ENCODE results near the gene MGAT4A. TPM values are rescaled to one million over a fixed set of nuclear protein-coding genes. Genes with fewer than 3 reads are reported as not detected.

Gene MGAT4A
- polyA plus RNA-seq, 2 donors: 2.8 to 3.0 TPM

DNA sequence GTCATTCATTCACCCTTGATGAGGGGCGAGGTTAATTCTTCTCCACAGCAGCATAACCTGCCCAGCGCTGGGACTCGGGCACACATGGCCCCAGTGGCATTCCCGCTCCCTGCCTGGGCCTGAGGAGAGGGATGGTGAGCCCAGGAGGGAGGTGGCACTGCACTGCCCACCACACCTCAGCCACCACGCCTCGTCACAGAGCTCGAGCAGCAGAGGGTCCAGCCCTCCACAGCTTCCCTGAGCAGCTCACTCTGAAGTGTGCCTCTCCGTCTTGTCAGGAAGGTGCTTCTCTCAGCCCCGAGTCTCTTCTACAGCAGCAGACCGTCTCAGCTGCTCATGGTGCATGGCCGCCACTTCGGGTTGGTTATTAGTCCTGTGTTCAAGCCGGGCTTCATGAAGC lies 157.5 kb downstream of the MGAT4A start:
- Histone ChIP-seq H3K4me1 (ENCODE audit: control insufficient read depth in 2 of 2, insufficient read depth in 2 of 2, low read length in 1 of 2) (no peaks in the 10 kb centered on the region), H3K9me3 (ENCODE audit: control insufficient read depth in 2 of 2, insufficient read depth in 1 of 2, low read depth in 1 of 2, low read length in 1 of 2) (no peaks in the 10 kb centered on the region), H3K27me3 (ENCODE audit: control insufficient read depth in 1 of 2, insufficient read depth in 2 of 2, low read length in 2 of 2) (no peaks in the 10 kb centered on the region), H3K36me3 (ENCODE audit: control insufficient read depth in 2 of 2, insufficient read depth in 2 of 2, low read length in 1 of 2) (peaks cover 0 to 39% of the 10 kb centered on the region in 2 donors), H3K4me3 (ENCODE audit: low read depth in 1 of 2, low read length in 2 of 2) (no peak overlapping the region), H3K27ac (ENCODE audit: low read depth in 2 of 2, low read length in 1 of 2) (no peak overlapping the region)
- WGBS, 2 donors: 95 to 96% methylated on average over 13 of the region's 13 CpGs

- Histone ChIP-seq H3K36me3 (ENCODE audit: control insufficient read depth in 2 of 2, insufficient read depth in 2 of 2, low read length in 1 of 2) (peaks cover 0 to 35% of the 10 kb centered on the region in 2 donors), H3K4me3 (ENCODE audit: low read depth in 1 of 2, low read length in 2 of 2) (no peak overlapping the region), H3K4me1 (ENCODE audit: control insufficient read depth in 2 of 2, insufficient read depth in 2 of 2, low read length in 1 of 2) (no peaks in the 10 kb centered on the region), H3K27ac (ENCODE audit: low read depth in 2 of 2, low read length in 1 of 2) (no peak overlapping the region), H3K27me3 (ENCODE audit: control insufficient read depth in 1 of 2, insufficient read depth in 2 of 2, low read length in 2 of 2) (no peaks in the 10 kb centered on the region), H3K9me3 (ENCODE audit: control insufficient read depth in 2 of 2, insufficient read depth in 1 of 2, low read depth in 1 of 2, low read length in 1 of 2) (no peaks in the 10 kb centered on the region)
- WGBS, 2 donors: 90 to 92% methylated on average over 15 of the region's 15 CpGs
Measured at GRCh38 chr2:98572676-98573075, 158.3 kb downstream of the MGAT4A start.

DNA sequence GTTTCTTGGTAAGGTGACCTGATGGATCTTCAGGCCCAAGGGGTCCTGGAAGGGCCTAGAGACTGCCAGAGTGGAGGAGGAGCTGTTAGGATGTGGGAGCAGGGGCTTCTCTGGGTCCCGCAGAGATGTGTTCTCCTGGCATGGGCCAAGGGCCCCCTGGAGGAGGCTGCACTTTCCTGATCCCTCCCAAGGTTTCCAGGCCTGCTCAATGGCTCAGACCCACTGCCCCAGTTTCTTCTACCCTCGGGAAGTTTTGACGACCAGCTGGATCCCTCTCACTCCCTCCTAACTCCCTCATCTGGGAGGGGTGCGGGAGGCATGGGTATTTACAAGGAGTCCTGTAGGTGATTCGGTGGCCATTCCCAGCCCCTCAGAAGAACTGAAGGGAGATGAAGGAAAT lies 158.7 kb downstream of the MGAT4A start:
- Histone ChIP-seq H3K9me3 (ENCODE audit: control insufficient read depth in 2 of 2, insufficient read depth in 1 of 2, low read depth in 1 of 2, low read length in 1 of 2) (no peaks in the 10 kb centered on the region), H3K4me1 (ENCODE audit: control insufficient read depth in 2 of 2, insufficient read depth in 2 of 2, low read length in 1 of 2) (no peaks in the 10 kb centered on the region), H3K27ac (ENCODE audit: low read depth in 2 of 2, low read length in 1 of 2) (no peak overlapping the region), H3K4me3 (ENCODE audit: low read depth in 1 of 2, low read length in 2 of 2) (no peak overlapping the region), H3K27me3 (ENCODE audit: control insufficient read depth in 1 of 2, insufficient read depth in 2 of 2, low read length in 2 of 2) (no peaks in the 10 kb centered on the region), H3K36me3 (ENCODE audit: control insufficient read depth in 2 of 2, insufficient read depth in 2 of 2, low read length in 1 of 2) (peaks cover 0 to 34% of the 10 kb centered on the region in 2 donors)
- 85 to 92% methylated on average over 5 of the region's 5 CpGs for WGBS, 2 donors

DNA sequence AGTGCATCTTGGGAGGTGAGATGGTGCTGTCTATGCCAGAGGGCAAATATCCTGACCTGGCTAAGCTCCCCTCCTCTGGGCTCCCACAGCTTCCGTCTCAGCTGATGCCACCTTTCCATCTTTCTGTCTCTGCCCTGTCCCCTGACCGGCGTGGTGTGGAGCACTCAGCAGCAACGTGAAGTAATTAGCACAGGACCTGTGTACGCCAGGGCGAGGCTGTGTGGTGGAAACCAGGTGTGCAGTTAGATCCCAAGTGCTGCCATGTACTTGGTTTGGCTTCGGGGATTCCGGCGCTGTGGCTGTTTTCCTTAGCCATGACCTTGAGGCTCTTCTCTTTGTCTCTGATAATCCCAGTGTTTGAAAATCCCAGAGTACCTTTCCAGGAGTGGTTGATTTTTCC lies 159.1 kb downstream of the MGAT4A start:
- Histone ChIP-seq H3K27ac (ENCODE audit: low read depth in 2 of 2, low read length in 1 of 2) (no peak overlapping the region), H3K4me3 (ENCODE audit: low read depth in 1 of 2, low read length in 2 of 2) (no peak overlapping the region), H3K27me3 (ENCODE audit: control insufficient read depth in 1 of 2, insufficient read depth in 2 of 2, low read length in 2 of 2) (no peaks in the 10 kb centered on the region), H3K36me3 (ENCODE audit: control insufficient read depth in 2 of 2, insufficient read depth in 2 of 2, low read length in 1 of 2) (peaks cover 0 to 30% of the 10 kb centered on the region in 2 donors), H3K4me1 (ENCODE audit: control insufficient read depth in 2 of 2, insufficient read depth in 2 of 2, low read length in 1 of 2) (no peaks in the 10 kb centered on the region), H3K9me3 (ENCODE audit: control insufficient read depth in 2 of 2, insufficient read depth in 1 of 2, low read depth in 1 of 2, low read length in 1 of 2) (no peaks in the 10 kb centered on the region)
- 92 to 93% methylated on average over 9 of the region's 9 CpGs for WGBS, 2 donors

GRCh38 chr2:98571121-98571701 lies 159.7 kb downstream of the MGAT4A start:
- H3K9me3 ChIP-seq (ENCODE audit: control insufficient read depth in 2 of 2, insufficient read depth in 1 of 2, low read depth in 1 of 2, low read length in 1 of 2): no peaks in the 10 kb centered on the region
- no peaks in the 10 kb centered on the region for H3K27me3 ChIP-seq (ENCODE audit: control insufficient read depth in 1 of 2, insufficient read depth in 2 of 2, low read length in 2 of 2)
- H3K36me3 ChIP-seq (ENCODE audit: control insufficient read depth in 2 of 2, insufficient read depth in 2 of 2, low read length in 1 of 2): peaks cover 0 to 29% of the 10 kb centered on the region in 2 donors
- H3K27ac ChIP-seq (ENCODE audit: low read depth in 2 of 2, low read length in 1 of 2): no peak overlapping the region
- no peak overlapping the region for H3K4me3 ChIP-seq (ENCODE audit: low read depth in 1 of 2, low read length in 2 of 2)
- 92 to 93% methylated on average over 13 of the region's 13 CpGs for WGBS, 2 donors
- H3K4me1 ChIP-seq (ENCODE audit: control insufficient read depth in 2 of 2, insufficient read depth in 2 of 2, low read length in 1 of 2): no peaks in the 10 kb centered on the region

DNA sequence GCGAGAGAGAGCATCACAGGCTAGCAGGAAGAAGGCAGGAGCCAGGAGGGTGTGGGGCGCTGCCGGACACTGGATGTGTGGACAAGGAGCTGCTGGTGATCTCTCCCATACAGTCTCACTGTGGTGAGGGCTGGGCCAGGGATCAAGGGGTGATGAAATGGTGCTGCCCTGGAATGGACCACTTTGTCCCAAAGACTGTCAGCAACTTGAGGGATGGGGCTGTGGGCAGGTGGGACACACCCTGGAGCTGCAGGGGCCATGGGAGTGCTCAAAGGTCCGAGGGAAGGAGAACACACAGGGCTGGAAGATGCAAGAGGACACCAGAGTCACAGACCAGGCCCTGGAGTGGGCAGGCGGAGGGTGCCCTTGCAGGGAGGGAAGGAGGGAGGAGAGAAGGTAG lies 160.6 kb downstream of the MGAT4A start:
- H3K9me3 ChIP-seq (ENCODE audit: control insufficient read depth in 2 of 2, insufficient read depth in 1 of 2, low read depth in 1 of 2, low read length in 1 of 2): no peaks in the 10 kb centered on the region
- no peak overlapping the region for H3K27ac ChIP-seq (ENCODE audit: low read depth in 2 of 2, low read length in 1 of 2)
- H3K4me1 ChIP-seq (ENCODE audit: control insufficient read depth in 2 of 2, insufficient read depth in 2 of 2, low read length in 1 of 2): no peaks in the 10 kb centered on the region
- H3K4me3 ChIP-seq (ENCODE audit: low read depth in 1 of 2, low read length in 2 of 2): no peak overlapping the region
- H3K36me3 ChIP-seq (ENCODE audit: control insufficient read depth in 2 of 2, insufficient read depth in 2 of 2, low read length in 1 of 2): peaks cover 0 to 32% of the 10 kb centered on the region in 2 donors
- H3K27me3 ChIP-seq (ENCODE audit: control insufficient read depth in 1 of 2, insufficient read depth in 2 of 2, low read length in 2 of 2): no peaks in the 10 kb centered on the region
- 94 to 96% methylated on average over 5 of the region's 5 CpGs for WGBS, 2 donors

GRCh38 chr2:98569915-98570314 lies 161.0 kb downstream of the MGAT4A start:
- peaks cover 0 to 32% of the 10 kb centered on the region in 2 donors for H3K36me3 ChIP-seq (ENCODE audit: control insufficient read depth in 2 of 2, insufficient read depth in 2 of 2, low read length in 1 of 2)
- H3K4me3 ChIP-seq (ENCODE audit: low read depth in 1 of 2, low read length in 2 of 2): no peak overlapping the region
- H3K4me1 ChIP-seq (ENCODE audit: control insufficient read depth in 2 of 2, insufficient read depth in 2 of 2, low read length in 1 of 2): no peaks in the 10 kb centered on the region
- H3K27ac ChIP-seq (ENCODE audit: low read depth in 2 of 2, low read length in 1 of 2): no peak overlapping the region
- WGBS, 2 donors: 95 to 97% methylated on average over 13 of the region's 13 CpGs
- H3K9me3 ChIP-seq (ENCODE audit: control insufficient read depth in 2 of 2, insufficient read depth in 1 of 2, low read depth in 1 of 2, low read length in 1 of 2): no peaks in the 10 kb centered on the region
- H3K27me3 ChIP-seq (ENCODE audit: control insufficient read depth in 1 of 2, insufficient read depth in 2 of 2, low read length in 2 of 2): no peaks in the 10 kb centered on the region

DNA sequence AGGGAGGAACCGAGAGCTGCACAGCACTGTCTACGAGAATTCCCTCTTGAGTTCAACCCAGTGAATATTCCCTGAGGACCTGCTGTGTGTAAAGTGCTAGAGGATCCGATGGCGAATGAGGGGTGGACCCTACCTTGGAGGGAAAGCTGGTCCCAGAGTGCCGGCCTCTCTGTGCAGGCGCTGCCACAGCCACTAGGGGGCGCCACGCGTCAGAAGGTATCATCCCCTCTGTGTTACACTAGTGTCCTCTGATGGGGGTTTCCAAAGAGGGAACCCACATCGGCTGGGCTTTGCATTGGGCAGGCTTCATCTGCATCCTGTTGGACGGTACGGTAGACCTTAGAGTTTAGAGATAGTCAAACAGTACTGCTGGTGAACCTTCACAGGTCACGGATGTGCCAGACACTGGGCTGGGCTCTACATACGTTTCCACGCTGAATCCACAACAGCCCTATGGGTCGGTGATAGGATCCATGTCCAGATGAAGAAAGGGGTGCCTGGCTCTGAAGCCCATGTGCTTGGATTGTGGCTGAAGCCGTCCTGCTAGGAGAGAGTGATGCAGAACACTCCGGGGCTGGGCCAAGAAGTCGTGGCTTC lies 161.6 kb downstream of the MGAT4A start:
- 73 to 74% methylated on average over 19 of the region's 19 CpGs for WGBS, 2 donors
- Histone ChIP-seq H3K4me3 (ENCODE audit: low read depth in 1 of 2, low read length in 2 of 2) (no peak overlapping the region), H3K4me1 (ENCODE audit: control insufficient read depth in 2 of 2, insufficient read depth in 2 of 2, low read length in 1 of 2) (no peaks in the 10 kb centered on the region), H3K27me3 (ENCODE audit: control insufficient read depth in 1 of 2, insufficient read depth in 2 of 2, low read length in 2 of 2) (no peaks in the 10 kb centered on the region), H3K36me3 (ENCODE audit: control insufficient read depth in 2 of 2, insufficient read depth in 2 of 2, low read length in 1 of 2) (peaks cover 0 to 36% of the 10 kb centered on the region in 2 donors), H3K27ac (ENCODE audit: low read depth in 2 of 2, low read length in 1 of 2) (no peak overlapping the region), H3K9me3 (ENCODE audit: control insufficient read depth in 2 of 2, insufficient read depth in 1 of 2, low read depth in 1 of 2, low read length in 1 of 2) (no peaks in the 10 kb centered on the region)

Data from esophagus (tissue), 2 donors.